Activated B cell treated with CpG ODN at 0.5 μM for 24 hours (primary cell): Measurements from ENCODE around the gene SULT1C2. TPM values are rescaled to one million over a fixed set of nuclear protein-coding genes. Genes with fewer than 3 reads are reported as not detected.

ENCODE experiments used
- ATAC-seq: fragments of 200-7000 bp; cut with Tn5 transposase; one replicate; pipeline ENCODE4 v1.10.0; 2021; ENCODE audit warnings: low read depth, mild to moderate bottlenecking, moderate library complexity
- CTCF ChIA-PET: fragments of 350-600 bp; sonication (Branson Sonifier 250); formaldehyde crosslinking; loops from one replicate; lab custom pipeline; 2021; ENCODE audit warnings: antibody characterized with exemption; lab: Charles Lee
- POLR2A ChIA-PET: fragments of 350-600 bp; sonication (Branson Sonifier 250); formaldehyde crosslinking; loops from one replicate; lab custom pipeline; 2021; ENCODE audit warnings: antibody characterized with exemption; lab: Charles Lee
- DNase-seq: peaks from one replicate; pipeline ENCODE4 v3.0.0; 2022
- H3K27ac Mint-ChIP-seq: one replicate; pipeline ENCODE4 v1.8.0; 2020; ENCODE audit warnings: mixed read lengths
- H3K27me3 Mint-ChIP-seq: one replicate; pipeline ENCODE4 v1.8.0; 2021; ENCODE audit warnings: mixed read lengths
- H3K36me3 Mint-ChIP-seq: one replicate; pipeline ENCODE4 v1.8.0; 2021; ENCODE audit warnings: low read depth, mixed read lengths
- H3K4me1 Mint-ChIP-seq: one replicate; pipeline ENCODE4 v1.8.0; 2021; ENCODE audit warnings: mixed read lengths
- H3K4me3 Mint-ChIP-seq: one replicate; pipeline ENCODE4 v1.8.0; 2020; ENCODE audit warnings: mild to moderate bottlenecking, mixed read lengths
- H3K9me3 Mint-ChIP-seq: one replicate; pipeline ENCODE4 v1.8.0; 2020; ENCODE audit warnings: mixed read lengths
- intact Hi-C: fragments of 100-400 bp; cut with micrococcal nuclease; formaldehyde crosslinking; loops from one replicate; pipeline ENCODE4 v1.15.1; 2024
- total RNA-seq: library from RNA; stranded (reverse); gene quantifications from 2 replicates; pipeline ENCODE4 v1.2.3, GENCODE V29; 2022
- TF ChIP-seq, protein P1 (sequence below): fragments of 200-600 bp; IDR thresholded peaks from one replicate; pipeline ENCODE4 v1.8.0; 2022; ENCODE audit warnings: antibody characterized with exemption, mild to moderate bottlenecking

The SULT1C2 gene
- total RNA-seq, 1 donor from 2014 or later = not detected

DNA sequence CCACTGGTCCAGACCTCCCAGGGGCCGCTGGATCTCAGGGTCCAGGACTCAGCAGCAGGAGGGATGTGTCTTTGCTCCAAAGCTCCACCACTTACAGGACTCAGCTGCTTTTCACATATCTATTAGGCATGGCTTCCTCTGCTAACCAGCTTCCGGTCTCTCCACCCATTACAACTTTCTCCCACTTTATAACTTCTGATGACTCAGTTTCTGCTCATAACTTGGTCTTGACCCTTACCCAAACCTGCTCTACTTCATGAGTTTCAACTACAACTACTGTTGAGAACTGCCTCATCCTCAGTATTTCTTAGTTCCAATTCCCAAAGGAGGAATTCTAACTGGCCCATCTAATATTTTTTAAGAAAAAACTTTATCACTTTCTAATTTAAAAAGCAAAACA is 17.2 kb downstream of the SULT1C2 start:
- no peak for DNase-seq
- POLR2A ChIA-PET = no interaction called here
- no peak overlapping the region for H3K27ac Mint-ChIP-seq
- H3K27me3 Mint-ChIP-seq = peaks cover 2% of the 10 kb centered on the region
- TF ChIP-seq, protein P1, sequence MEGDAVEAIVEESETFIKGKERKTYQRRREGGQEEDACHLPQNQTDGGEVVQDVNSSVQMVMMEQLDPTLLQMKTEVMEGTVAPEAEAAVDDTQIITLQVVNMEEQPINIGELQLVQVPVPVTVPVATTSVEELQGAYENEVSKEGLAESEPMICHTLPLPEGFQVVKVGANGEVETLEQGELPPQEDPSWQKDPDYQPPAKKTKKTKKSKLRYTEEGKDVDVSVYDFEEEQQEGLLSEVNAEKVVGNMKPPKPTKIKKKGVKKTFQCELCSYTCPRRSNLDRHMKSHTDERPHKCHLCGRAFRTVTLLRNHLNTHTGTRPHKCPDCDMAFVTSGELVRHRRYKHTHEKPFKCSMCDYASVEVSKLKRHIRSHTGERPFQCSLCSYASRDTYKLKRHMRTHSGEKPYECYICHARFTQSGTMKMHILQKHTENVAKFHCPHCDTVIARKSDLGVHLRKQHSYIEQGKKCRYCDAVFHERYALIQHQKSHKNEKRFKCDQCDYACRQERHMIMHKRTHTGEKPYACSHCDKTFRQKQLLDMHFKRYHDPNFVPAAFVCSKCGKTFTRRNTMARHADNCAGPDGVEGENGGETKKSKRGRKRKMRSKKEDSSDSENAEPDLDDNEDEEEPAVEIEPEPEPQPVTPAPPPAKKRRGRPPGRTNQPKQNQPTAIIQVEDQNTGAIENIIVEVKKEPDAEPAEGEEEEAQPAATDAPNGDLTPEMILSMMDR = no peak
- H3K36me3 Mint-ChIP-seq = no peaks in the 10 kb centered on the region
- no peaks in the 10 kb centered on the region for H3K9me3 Mint-ChIP-seq
- CTCF ChIA-PET = no interaction called here
- no peak for ATAC-seq
- intact Hi-C loops = no loop called here
- no peak overlapping the region for H3K4me3 Mint-ChIP-seq
- H3K4me1 Mint-ChIP-seq = no peaks in the 10 kb centered on the region

DNA sequence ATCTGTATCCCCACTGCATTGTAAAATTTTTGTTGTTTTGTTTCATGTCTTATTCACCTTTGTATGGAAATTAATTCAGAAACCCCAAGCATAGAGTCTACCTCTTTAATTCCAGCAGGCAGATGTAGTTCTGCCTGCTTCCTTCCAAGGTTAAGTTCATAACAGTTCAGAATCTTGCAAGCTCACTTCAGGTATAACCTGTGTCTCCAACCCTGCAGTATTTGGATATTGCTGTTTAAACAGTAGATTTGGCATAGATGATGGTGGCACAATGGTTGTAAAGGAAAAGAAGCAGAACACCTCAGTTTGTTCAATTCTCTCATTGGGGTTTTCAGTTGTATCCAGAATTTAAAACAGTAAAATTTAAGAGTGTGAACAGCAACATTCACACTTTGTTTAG is 21.2 kb downstream of the SULT1C2 start:
- H3K4me3 Mint-ChIP-seq = no peak overlapping the region
- ATAC-seq = no peak
- DNase-seq = no peak
- no peaks in the 10 kb centered on the region for H3K36me3 Mint-ChIP-seq
- intact Hi-C loops = no loop called here
- TF ChIP-seq, protein P1 = no peak
- H3K27me3 Mint-ChIP-seq = peaks cover 3% of the 10 kb centered on the region
- CTCF ChIA-PET = no interaction called here
- no peaks in the 10 kb centered on the region for H3K4me1 Mint-ChIP-seq
- no peaks in the 10 kb centered on the region for H3K9me3 Mint-ChIP-seq
- POLR2A ChIA-PET = interaction anchor here (0.5 kb wide), 1 partner anchor 184 kb away, joined by 3 read pairs; no protein-coding TSS in a partner anchor
- H3K27ac Mint-ChIP-seq = no peak overlapping the region

GRCh38 chr2:108314586-108315296 is 26.0 kb downstream of the SULT1C2 start:
- no peak overlapping the region for H3K27ac Mint-ChIP-seq
- TF ChIP-seq, protein P1 = no peak
- DNase-seq (no peak), ATAC-seq (no peak)
- H3K27me3 Mint-ChIP-seq = peaks cover 1% of the 10 kb centered on the region
- no peaks in the 10 kb centered on the region for H3K36me3 Mint-ChIP-seq
- H3K9me3 Mint-ChIP-seq = no peaks in the 10 kb centered on the region
- CTCF ChIA-PET = no interaction called here
- no peaks in the 10 kb centered on the region for H3K4me1 Mint-ChIP-seq
- no peak overlapping the region for H3K4me3 Mint-ChIP-seq
- POLR2A ChIA-PET = no interaction called here
- intact Hi-C loops = no loop called here

DNA sequence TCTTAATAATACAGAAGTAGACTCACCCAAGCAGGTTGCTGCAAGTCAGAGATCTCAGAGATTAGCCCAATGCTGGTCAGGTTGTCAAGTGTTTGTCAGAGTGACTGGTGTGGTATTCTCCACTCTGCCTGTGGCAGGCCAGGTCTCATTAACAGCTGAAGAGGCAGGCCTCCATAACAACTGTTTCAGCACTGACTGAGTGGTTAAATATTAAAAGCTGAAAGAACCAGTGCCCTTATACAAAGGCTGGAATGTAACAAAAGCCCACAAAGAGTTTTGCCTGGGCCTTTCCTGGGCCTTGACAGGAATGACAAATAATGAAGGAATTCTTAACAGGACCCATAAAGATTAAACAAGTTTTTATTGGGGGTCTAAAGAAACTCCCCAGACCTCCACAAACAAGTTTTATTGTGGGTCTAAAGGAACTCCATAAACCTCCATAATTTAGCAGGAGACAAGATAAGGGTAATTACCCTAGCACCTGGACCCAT is 26.8 kb downstream of the SULT1C2 start:
- Mint-ChIP-seq H3K4me3 (no peak overlapping the region), H3K27ac (no peak overlapping the region), H3K27me3 (peaks cover 1% of the 10 kb centered on the region), H3K36me3 (no peaks in the 10 kb centered on the region), H3K4me1 (no peaks in the 10 kb centered on the region), H3K9me3 (no peaks in the 10 kb centered on the region)
- intact Hi-C loops = no loop called here
- no peak for ATAC-seq
- TF ChIP-seq, protein P1 = no peak
- ChIA-PET POLR2A (no interaction called here), CTCF (no interaction called here)
- DNase-seq = no peak

- H3K27ac Mint-ChIP-seq = no peak overlapping the region
- no peaks in the 10 kb centered on the region for H3K9me3 Mint-ChIP-seq
- ChIA-PET POLR2A (no interaction called here), CTCF (interaction anchor here (0.6 kb wide), 1 partner anchor 387 kb away, joined by 3 read pairs; no protein-coding TSS in a partner anchor)
- H3K4me1 Mint-ChIP-seq = no peaks in the 10 kb centered on the region
- DNase-seq (no peak), ATAC-seq (no peak)
- H3K4me3 Mint-ChIP-seq = no peak overlapping the region
- intact Hi-C loops = no loop called here
- H3K36me3 Mint-ChIP-seq = no peaks in the 10 kb centered on the region
- TF ChIP-seq, protein P1 = no peak
- peaks cover 1% of the 10 kb centered on the region for H3K27me3 Mint-ChIP-seq
These were observed 27.3 kb downstream of the SULT1C2 start for GRCh38 chr2:108316033-108316432.
